K562 (cell line): Measurements from ENCODE around the gene USB1. TPM values are rescaled to one million over a fixed set of nuclear protein-coding genes. Genes with fewer than 3 reads are reported as not detected.

Experiments used
- ATF4 ChIP-seq: fragments of 450-650 bp; formaldehyde crosslinking; IDR thresholded peaks from 2 replicates; pipeline ENCODE4 v1.4.0; 2022; ENCODE audit warnings: mild to moderate bottlenecking, moderate library complexity
- COPS2 ChIP-seq: fragments of 450-650 bp; conservative IDR thresholded peaks from 2 replicates; pipeline ENCODE4 v1.6.1; 2016; ENCODE audit warnings: mild to moderate bottlenecking, moderate library complexity
- MNT ChIP-seq, 2 experiments: fragments of 450-650 bp; conservative IDR thresholded peaks; 2 replicates each; pipeline ENCODE4 v1.6.1; 2017; ENCODE audit warnings: mild to moderate bottlenecking in 2 of 2, moderate library complexity in 2 of 2
- SUPT5H ChIP-seq: fragments of 450-650 bp; IDR thresholded peaks from 2 replicates; pipeline ENCODE4 v1.6.1; 2016
- TFAP4 ChIP-seq: sonication (generic); formaldehyde crosslinking; IDR thresholded peaks from 2 replicates; pipeline ENCODE4 v1.8.0; 2022; ENCODE audit warnings: missing genetic modification reagents, mild to moderate bottlenecking, moderate library complexity, borderline replicate concordance
- UBTF ChIP-seq, 2 experiments: IDR thresholded peaks; 2 replicates each; pipeline ENCODE4 v1.6.1; 2012; ENCODE audit warnings: improper control_type of control experiment in 2 of 2, low read depth in 2 of 2, low read length in 2 of 2, borderline replicate concordance in 1 of 2
- ZFP91 ChIP-seq: sonication (generic); formaldehyde crosslinking; IDR thresholded peaks from 2 replicates; pipeline ENCODE4 v1.8.0; 2022; ENCODE audit warnings: mild to moderate bottlenecking, missing genetic modification reagents
- ZNF175 ChIP-seq: fragments of 200-800 bp; sonication (Bioruptor generic); IDR thresholded peaks from 2 replicates; pipeline ENCODE4 v1.6.1; 2016; ENCODE audit warnings: low read depth, mild to moderate bottlenecking, missing genetic modification characterization, missing compliant biosample characterization
- ZNF764 ChIP-seq: fragments of 250-450 bp; sonication (Bioruptor Pico); IDR thresholded peaks from 2 replicates; pipeline ENCODE4 v1.4.0; 2020; ENCODE audit warnings: low read depth, mild to moderate bottlenecking, moderate library complexity
- polyA plus RNA-seq, 8 experiments: library from polyadenylated mRNA; depleted of rRNA in 4 of 8; stranded (reverse) in 5 of 8; unstranded in 3 of 8; fragments of >200 nt; fragmentation: Nextera tagmentation in 2 of 8; fragmentation: Illumina TruSeq in 1 of 8; extraction: Ambion mirVana in 2 of 8; extraction: Trizol in 1 of 8; gene quantifications; 2 replicates each; pipeline versions ENCODE4 v1.2.1 to v1.2.3, GENCODE V29; 2011 to 2014; ENCODE audit warnings: inconsistent platforms in 1 of 8, missing spikeins in 1 of 8
- total RNA-seq, 7 experiments: library from RNA; depleted of rRNA in 6 of 7; stranded (reverse); fragments of >200 nt in 6 of 7; fragmentation: Illumina TruSeq in 2 of 7; extraction: Trizol in 2 of 7; gene quantifications; 2 replicates each; pipeline versions ENCODE4 v1.2.1 to v1.2.3, GENCODE V29; 2011 to 2021; ENCODE audit warnings: low replicate concordance in 1 of 7

The USB1 gene
- total and polyA plus RNA-seq, 9 of the 15 experiments (the other 6 are each of a cell fraction or from before 2014, with no cell fraction given): 11.6 to 73.6 (median 19.4) TPM

- TF ChIP-seq TFAP4 (CRISPR knock-in tag) (0 out of 2 replicates have a peak, but pooled peaks have one; percentile 21), ZNF764 (CRISPR knock-in tag) (no peak), COPS2 (no peak), MNT (conservative IDR thresholded peaks at IDR 0.05) (0 out of 4 replicates have a peak, but pooled peaks of 1 of the 2 experiments have one; percentile 2), UBTF (IDR thresholded peaks at IDR 0.05; ENCODE audit: borderline replicate concordance in 1 of 2, low read depth in 2 of 2, low read length in 2 of 2) (peak; percentile 9 to 32; a peak in 1 of 4 replicates), ZNF175 (CRISPR knock-in tag) (no peak), SUPT5H (no peak), ZFP91 (CRISPR knock-in tag) (peak; percentile 23; the same call in 1 of the 2 replicates), ATF4 (CRISPR knock-in tag) (no peak)
Observed at GRCh38 chr16:58026139-58026704, 25.0 kb downstream of the USB1 start (continued).
